PC-9 (cell line): Measurements from ENCODE around the gene SIRT3. TPM values are rescaled to one million over a fixed set of nuclear protein-coding genes. Genes with fewer than 3 reads are reported as not detected.

Experiments
- BruUV-seq: library from RNA; stranded (reverse); fragments of 400-500 nt; replicated peaks from 2 replicates; lab custom pipeline; 2021; lab: Mats Ljungman, UMichigan
- CTCF ChIA-PET: fragments of 300-600 bp; sonication (Branson Sonifier 250); formaldehyde crosslinking; loops from one replicate; lab custom pipeline; 2022; ENCODE audit warnings: antibody characterized with exemption; lab: Charles Lee
- POLR2A ChIA-PET: fragments of 300-600 bp; sonication (Branson Sonifier 250); formaldehyde crosslinking; loops from one replicate; lab custom pipeline; 2022; ENCODE audit warnings: antibody characterized with exemption; ENCODE audit not compliant: unreplicated experiment; lab: Charles Lee
- DNase-seq, 2 experiments: peaks; one replicate each; pipeline versions ENCODE4 v3.0.0 to v3.0.0-alpha.2; 2015 to 2022; ENCODE audit warnings: mixed read lengths in 1 of 2
- H2AFZ ChIP-seq: fragments of 200-600 bp; sonication (generic); 2 replicates; pipeline ENCODE4 v1.8.1; 2017; ENCODE audit warnings: antibody characterized with exemption
- H3F3A ChIP-seq: fragments of 200-600 bp; sonication (generic); 2 replicates; pipeline ENCODE4 v1.8.1; 2017; ENCODE audit warnings: antibody characterized with exemption, mild to moderate bottlenecking, low read depth; ENCODE audit not compliant: insufficient read depth
- H3K27ac ChIP-seq: fragments of 200-600 bp; sonication (generic); 2 replicates; pipeline ENCODE4 v1.6.1; 2016; ENCODE audit warnings: mixed run types
- H3K27me3 ChIP-seq: fragments of 200-600 bp; sonication (generic); 2 replicates; pipeline ENCODE4 v1.6.1; 2016; ENCODE audit warnings: low read depth, mixed run types; ENCODE audit not compliant: insufficient read depth
- H3K36me3 ChIP-seq: fragments of 200-600 bp; sonication (generic); 2 replicates; pipeline ENCODE4 v1.6.1; 2016; ENCODE audit warnings: low read depth, mixed run types
- H3K4me1 ChIP-seq: fragments of 200-600 bp; sonication (generic); replicated peaks from 2 replicates; pipeline ENCODE4 v1.6.1; 2016; ENCODE audit warnings: mixed run types; ENCODE audit not compliant: insufficient read depth
- H3K4me2 ChIP-seq: fragments of 200-600 bp; sonication (generic); 2 replicates; pipeline ENCODE4 v1.6.1; 2017; ENCODE audit warnings: mixed run types
- H3K4me3 ChIP-seq: fragments of 200-600 bp; sonication (generic); 2 replicates; pipeline ENCODE4 v1.6.1; 2016; ENCODE audit warnings: mixed run types
- H3K79me2 ChIP-seq: fragments of 200-600 bp; sonication (generic); 2 replicates; pipeline ENCODE4 v1.6.1; 2017; ENCODE audit warnings: low read depth, mixed run types
- H3K9me2 ChIP-seq: fragments of 200-600 bp; sonication (generic); 2 replicates; pipeline ENCODE4 v1.8.1; 2017; ENCODE audit warnings: mild to moderate bottlenecking; ENCODE audit not compliant: insufficient read depth
- H3K9me3 ChIP-seq: fragments of 200-600 bp; sonication (generic); 2 replicates; pipeline ENCODE4 v1.8.1; 2016; ENCODE audit warnings: low read depth; ENCODE audit not compliant: insufficient read depth
- H4K20me1 ChIP-seq: fragments of 200-600 bp; sonication (generic); 2 replicates; pipeline ENCODE4 v1.8.1; 2017; ENCODE audit not compliant: insufficient read depth
- EZH2 ChIP-seq: fragments of 200-600 bp; sonication (generic); IDR thresholded peaks from 2 replicates; pipeline ENCODE4 v1.8.0; 2017; ENCODE audit warnings: antibody characterized with exemption, low read depth
- intact Hi-C: fragments of 100-400 bp; cut with micrococcal nuclease; formaldehyde crosslinking; loops from one replicate; pipeline ENCODE4 v1.10.0; 2022; ENCODE audit not compliant: unreplicated experiment
- total RNA-seq: library from RNA; stranded (reverse); gene quantifications from 2 replicates; pipeline ENCODE4 v1.2.3, GENCODE V29; 2021
- TF ChIP-seq, protein P1 (sequence below): fragments of 200-600 bp; sonication (generic); conservative IDR thresholded peaks from 2 replicates; pipeline ENCODE4 v1.6.1; 2017; ENCODE audit warnings: mixed run types, antibody characterized with exemption, mild to moderate bottlenecking, moderate library complexity

SIRT3 gene
- total RNA-seq, 1 experiment from 2014 or later: 26.0 TPM

DNA sequence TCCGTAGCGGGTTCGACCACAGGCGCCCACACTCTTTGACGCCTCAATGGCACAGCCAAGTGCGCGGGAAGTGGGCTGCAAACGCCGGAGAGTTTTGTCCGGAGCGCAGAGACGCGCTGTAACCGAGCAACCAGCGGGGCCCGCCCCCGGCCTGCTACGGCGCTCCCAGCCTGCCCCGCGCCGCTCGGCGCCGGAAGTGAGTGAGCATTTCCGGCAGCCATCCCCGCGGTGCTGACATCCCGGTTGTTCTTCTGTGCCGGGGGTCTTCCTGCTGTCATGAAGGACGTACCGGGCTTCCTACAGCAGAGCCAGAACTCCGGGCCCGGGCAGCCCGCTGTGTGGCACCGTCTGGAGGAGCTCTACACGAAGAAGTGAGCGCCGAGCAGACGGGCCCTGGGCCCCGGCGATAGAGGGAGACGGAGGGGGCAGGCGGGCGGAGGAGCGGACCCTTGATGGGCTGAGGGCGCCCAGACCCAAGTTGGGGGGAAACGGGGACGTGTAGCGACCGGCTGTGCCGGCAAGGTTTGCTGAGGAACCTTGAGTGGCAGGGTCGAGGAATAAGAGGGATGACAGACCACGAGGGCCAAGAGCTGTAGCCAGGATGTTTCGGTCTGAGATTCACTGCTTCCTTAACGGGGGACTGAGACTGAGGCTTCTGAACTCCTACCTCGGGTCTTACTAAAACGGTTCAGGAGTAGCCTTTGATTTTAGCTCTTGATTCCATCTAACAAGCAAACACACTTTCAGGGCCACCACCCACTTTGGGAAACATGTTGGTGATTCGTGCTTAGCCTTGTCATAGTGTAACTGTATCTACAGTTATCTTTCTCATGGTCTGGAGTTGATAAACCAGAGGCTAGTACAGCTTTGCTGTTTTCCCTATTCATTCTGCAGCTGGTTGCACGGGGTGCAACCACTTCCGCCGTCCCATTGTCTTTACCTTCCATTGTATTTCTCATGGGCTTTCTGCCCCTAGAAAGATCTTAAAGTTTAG is 929 bp upstream of the SIRT3 start, which contains the start of gene PSMD13:
Gene PSMD13, plus strand, starts transcription at position 203 of the 994 bp plus-strand sequence. Its CDS starts 74 bp downstream, at position 277.
- Histone ChIP-seq H2AFZ (peak within 1 kb of the TSS; percentile 97), H3K4me2 (peak within 1 kb of the TSS; percentile 94)
- POLR2A ChIA-PET: interaction anchor here (0.6 kb wide), 2 partner anchors 14 to 22 kb away, joined by 10 to 16 read pairs; no protein-coding TSS in a partner anchor

DNA sequence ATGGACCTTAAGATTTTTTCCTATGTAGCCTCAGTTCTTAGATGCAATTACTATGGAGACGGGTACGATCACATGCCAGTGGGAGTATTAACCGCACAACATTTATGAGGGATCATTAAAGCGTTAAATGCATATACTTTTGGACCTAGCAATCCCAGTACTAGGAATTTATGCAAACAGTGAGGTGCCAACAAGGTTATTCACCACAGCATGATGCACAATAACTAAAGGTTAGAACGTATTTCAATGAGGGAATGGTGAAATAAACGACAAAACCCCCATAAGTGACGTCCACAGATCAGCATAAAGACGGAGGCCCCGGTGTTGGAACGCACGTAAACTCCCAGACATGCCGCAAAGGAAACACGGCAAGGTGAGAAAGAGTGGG is 539 bp downstream of the SIRT3 start:
- DNase-seq: no peak
- peaks cover 5% of the 10 kb centered on the region; the same call in 1 of the 2 replicates for H4K20me1 ChIP-seq
- intact Hi-C loops: no loop called here
- H3K27ac ChIP-seq: no peak overlapping the region
- H3K9me2 ChIP-seq: no peaks in the 10 kb centered on the region
- CTCF ChIA-PET: no interaction called here
- H3K4me2 ChIP-seq: peak overlapping the region; percentile 90
- peak overlapping the region; percentile 91 for H2AFZ ChIP-seq
- H3K4me3 ChIP-seq: peak overlapping the region; percentile 62
- H3K27me3 ChIP-seq: no peaks in the 10 kb centered on the region
- no peaks in the 10 kb centered on the region for H3K9me3 ChIP-seq
- POLR2A ChIA-PET: interaction anchor here (0.6 kb wide), 1 partner anchor 112 kb away, joined by 6 read pairs; no protein-coding TSS in a partner anchor
- H3K79me2 ChIP-seq: peaks cover 31% of the 10 kb centered on the region
- TF ChIP-seq EZH2: no peak
- TF ChIP-seq, protein P1, sequence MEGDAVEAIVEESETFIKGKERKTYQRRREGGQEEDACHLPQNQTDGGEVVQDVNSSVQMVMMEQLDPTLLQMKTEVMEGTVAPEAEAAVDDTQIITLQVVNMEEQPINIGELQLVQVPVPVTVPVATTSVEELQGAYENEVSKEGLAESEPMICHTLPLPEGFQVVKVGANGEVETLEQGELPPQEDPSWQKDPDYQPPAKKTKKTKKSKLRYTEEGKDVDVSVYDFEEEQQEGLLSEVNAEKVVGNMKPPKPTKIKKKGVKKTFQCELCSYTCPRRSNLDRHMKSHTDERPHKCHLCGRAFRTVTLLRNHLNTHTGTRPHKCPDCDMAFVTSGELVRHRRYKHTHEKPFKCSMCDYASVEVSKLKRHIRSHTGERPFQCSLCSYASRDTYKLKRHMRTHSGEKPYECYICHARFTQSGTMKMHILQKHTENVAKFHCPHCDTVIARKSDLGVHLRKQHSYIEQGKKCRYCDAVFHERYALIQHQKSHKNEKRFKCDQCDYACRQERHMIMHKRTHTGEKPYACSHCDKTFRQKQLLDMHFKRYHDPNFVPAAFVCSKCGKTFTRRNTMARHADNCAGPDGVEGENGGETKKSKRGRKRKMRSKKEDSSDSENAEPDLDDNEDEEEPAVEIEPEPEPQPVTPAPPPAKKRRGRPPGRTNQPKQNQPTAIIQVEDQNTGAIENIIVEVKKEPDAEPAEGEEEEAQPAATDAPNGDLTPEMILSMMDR: no peak
- no TSS peak for BruUV-seq
- peaks cover 8% of the 10 kb centered on the region; the same call in 1 of the 2 replicates for H3F3A ChIP-seq
- peaks cover 9% of the 10 kb centered on the region for H3K4me1 ChIP-seq
- H3K36me3 ChIP-seq: no peaks in the 10 kb centered on the region

More for the DNA sequence above, 929 bp upstream of the SIRT3 start, which contains the start of gene PSMD13:
- BruUV-seq: TSS peak; percentile 50
- peaks cover 39% of the 10 kb centered on the region for H3K79me2 ChIP-seq
- H3K27ac ChIP-seq: peak within 1 kb of the TSS; percentile 66
- H3K9me3 ChIP-seq: no peaks in the 10 kb centered on the region
- CTCF ChIA-PET: interaction anchor here (0.7 kb wide), 1 partner anchor 76 kb away, joined by 13 read pairs; no protein-coding TSS in a partner anchor
- H3K9me2 ChIP-seq: no peaks in the 10 kb centered on the region
- peaks cover 8% of the 10 kb centered on the region; the same call in 1 of the 2 replicates for H3F3A ChIP-seq
- peaks cover 9% of the 10 kb centered on the region for H3K4me1 ChIP-seq
- peak in 1 of 2 experiments; percentile 78 for DNase-seq
- H3K4me3 ChIP-seq: peak within 1 kb of the TSS; percentile 65
- no peaks in the 10 kb centered on the region for H3K36me3 ChIP-seq
- H3K27me3 ChIP-seq: no peaks in the 10 kb centered on the region
- intact Hi-C loops: loop anchor here (1.0 kb wide), 1 partner anchor 30 kb away; the partner anchor contains the start of genes BET1L and RIC8A
- H4K20me1 ChIP-seq: peaks cover 9% of the 10 kb centered on the region; the same call in 1 of the 2 replicates
- TF ChIP-seq EZH2: no peak
- TF ChIP-seq, protein P1: no peak

DNA sequence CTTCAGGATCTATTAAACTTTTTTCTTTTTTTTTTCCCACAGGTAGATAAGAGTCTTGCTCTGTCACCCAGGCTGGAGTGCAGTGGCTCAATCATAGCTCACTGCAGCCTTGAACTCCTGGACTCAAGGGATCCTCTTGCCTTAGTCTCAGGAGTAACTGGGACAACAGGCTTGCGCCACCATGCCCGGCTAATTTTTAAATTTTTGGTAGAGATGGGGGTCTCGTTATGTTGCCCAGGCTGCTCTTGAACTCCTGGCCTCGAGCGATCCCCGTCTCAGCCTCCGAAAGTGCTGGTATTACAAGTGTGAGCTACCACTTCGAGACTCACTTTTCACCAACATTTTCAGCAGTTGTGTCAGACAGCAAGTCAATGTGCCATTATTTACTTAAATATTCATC is 962 bp downstream of the SIRT3 start:
- no peak overlapping the region; the same call in 1 of the 2 replicates for H2AFZ ChIP-seq
- POLR2A ChIA-PET: interaction anchor here (0.6 kb wide), 1 partner anchor 112 kb away, joined by 6 read pairs; no protein-coding TSS in a partner anchor
- DNase-seq: no peak
- no peaks in the 10 kb centered on the region for H3K9me3 ChIP-seq
- H3K9me2 ChIP-seq: no peaks in the 10 kb centered on the region
- H3K4me2 ChIP-seq: peak overlapping the region; percentile 90
- peaks cover 5% of the 10 kb centered on the region; the same call in 1 of the 2 replicates for H4K20me1 ChIP-seq
- no peak overlapping the region for H3K27ac ChIP-seq
- H3K4me3 ChIP-seq: peak overlapping the region; percentile 62; the same call in 1 of the 2 replicates
- TF ChIP-seq, protein P1: no peak
- TF ChIP-seq EZH2: no peak
- H3K79me2 ChIP-seq: peaks cover 31% of the 10 kb centered on the region
- no peaks in the 10 kb centered on the region for H3K36me3 ChIP-seq
- H3K27me3 ChIP-seq: no peaks in the 10 kb centered on the region
- intact Hi-C loops: no loop called here
- no TSS peak for BruUV-seq
- CTCF ChIA-PET: no interaction called here
- H3K4me1 ChIP-seq: peaks cover 9% of the 10 kb centered on the region
- H3F3A ChIP-seq: peaks cover 8% of the 10 kb centered on the region; the same call in 1 of the 2 replicates
